ENCODE data around the gene MRC2.

MRC2 gene

GRCh38 chr17:62657690-62658089, 30.2 kb downstream of the MRC2 start:
- TF ChIP-seq FOXM1 (IDR thresholded peaks at IDR 0.05; ENCODE audit: borderline replicate concordance, low read depth) (no peak), YY1 (IDR thresholded peaks at IDR 0.05; ENCODE audit: low read depth) (no peak), EGR1 (IDR thresholded peaks at IDR 0.05) (no peak), EP300 (IDR thresholded peaks at IDR 0.05; ENCODE audit: borderline replicate concordance) (no peak), CREB1 (IDR thresholded peaks at IDR 0.05; ENCODE audit: low read depth) (no peak), TCF12 (IDR thresholded peaks at IDR 0.05; ENCODE audit: low read depth) (no peak)

- TF ChIP-seq RAD21 (IDR thresholded peaks at IDR 0.05; ENCODE audit: low read depth) (no peak), TCF12 (IDR thresholded peaks at IDR 0.05; ENCODE audit: low read depth) (no peak), TAF1 (IDR thresholded peaks at IDR 0.05; ENCODE audit: low read depth) (no peak), NFIC (IDR thresholded peaks at IDR 0.05) (no peak), ZBTB7A (IDR thresholded peaks at IDR 0.05; ENCODE audit: low read depth) (no peak), MAX (IDR thresholded peaks at IDR 0.05) (no peak)
These were observed 30.9 kb downstream of the MRC2 start for GRCh38 chr17:62658136-62658920.

- no peak for TF ChIP-seq REST (IDR thresholded peaks at IDR 0.05; ENCODE audit: low read depth)
- TF ChIP-seq MAX (IDR thresholded peaks at IDR 0.05) = no peak
- TF ChIP-seq ZBTB7A (IDR thresholded peaks at IDR 0.05; ENCODE audit: low read depth) = no peak
- TF ChIP-seq YY1 (IDR thresholded peaks at IDR 0.05; ENCODE audit: low read depth) = no peak
- TF ChIP-seq USF1 (IDR thresholded peaks at IDR 0.05) = no peak
- TF ChIP-seq NFIC (IDR thresholded peaks at IDR 0.05) = no peak
- TF ChIP-seq FOXM1 (IDR thresholded peaks at IDR 0.05; ENCODE audit: borderline replicate concordance, low read depth) = no peak
- no peak for TF ChIP-seq TCF12 (IDR thresholded peaks at IDR 0.05; ENCODE audit: low read depth)
- TF ChIP-seq TEAD4 (IDR thresholded peaks at IDR 0.05) = no peak
- no peak for TF ChIP-seq RAD21 (IDR thresholded peaks at IDR 0.05; ENCODE audit: low read depth)
- TF ChIP-seq EP300 (IDR thresholded peaks at IDR 0.05; ENCODE audit: borderline replicate concordance) = no peak
These were observed 33.2 kb downstream of the MRC2 start for GRCh38 chr17:62660629-62661118.

- TF ChIP-seq MAX (IDR thresholded peaks at IDR 0.05) (no peak), YY1 (IDR thresholded peaks at IDR 0.05; ENCODE audit: low read depth) (no peak), EP300 (IDR thresholded peaks at IDR 0.05; ENCODE audit: borderline replicate concordance) (no peak), NFIC (IDR thresholded peaks at IDR 0.05) (no peak), CREB1 (IDR thresholded peaks at IDR 0.05; ENCODE audit: low read depth) (no peak), TEAD4 (IDR thresholded peaks at IDR 0.05) (no peak), CEBPB (IDR thresholded peaks at IDR 0.05) (no peak), TCF12 (IDR thresholded peaks at IDR 0.05; ENCODE audit: low read depth) (no peak), FOXM1 (IDR thresholded peaks at IDR 0.05; ENCODE audit: borderline replicate concordance, low read depth) (no peak), ZBTB7A (IDR thresholded peaks at IDR 0.05; ENCODE audit: low read depth) (no peak), RAD21 (IDR thresholded peaks at IDR 0.05; ENCODE audit: low read depth) (no peak), TAF1 (IDR thresholded peaks at IDR 0.05; ENCODE audit: low read depth) (no peak), REST (IDR thresholded peaks at IDR 0.05; ENCODE audit: low read depth) (no peak), USF1 (IDR thresholded peaks at IDR 0.05) (no peak), EGR1 (IDR thresholded peaks at IDR 0.05) (no peak)
These were observed 33.9 kb downstream of the MRC2 start for GRCh38 chr17:62661337-62661736.

- no peak for TF ChIP-seq FOXM1 (IDR thresholded peaks at IDR 0.05; ENCODE audit: borderline replicate concordance, low read depth)
- TF ChIP-seq REST (IDR thresholded peaks at IDR 0.05; ENCODE audit: low read depth) = no peak
- TF ChIP-seq YY1 (IDR thresholded peaks at IDR 0.05; ENCODE audit: low read depth) = no peak
- no peak for TF ChIP-seq EP300 (IDR thresholded peaks at IDR 0.05; ENCODE audit: borderline replicate concordance)
- TF ChIP-seq ZBTB7A (IDR thresholded peaks at IDR 0.05; ENCODE audit: low read depth) = no peak
- TF ChIP-seq EGR1 (IDR thresholded peaks at IDR 0.05) = no peak
- no peak for TF ChIP-seq CEBPB (IDR thresholded peaks at IDR 0.05)
- TF ChIP-seq USF1 (IDR thresholded peaks at IDR 0.05) = no peak
- TF ChIP-seq CREB1 (IDR thresholded peaks at IDR 0.05; ENCODE audit: low read depth) = no peak
- TF ChIP-seq RAD21 (IDR thresholded peaks at IDR 0.05; ENCODE audit: low read depth) = no peak
- no peak for TF ChIP-seq MAX (IDR thresholded peaks at IDR 0.05)
- no peak for TF ChIP-seq TAF1 (IDR thresholded peaks at IDR 0.05; ENCODE audit: low read depth)
- no peak for TF ChIP-seq TEAD4 (IDR thresholded peaks at IDR 0.05)
- no peak for TF ChIP-seq TCF12 (IDR thresholded peaks at IDR 0.05; ENCODE audit: low read depth)
- TF ChIP-seq NFIC (IDR thresholded peaks at IDR 0.05) = no peak
These were observed 35.4 kb downstream of the MRC2 start for GRCh38 chr17:62662855-62663254.
